ENCODE measurements around the gene PPT1. TPM values are rescaled to one million over a fixed set of nuclear protein-coding genes. Genes with fewer than 3 reads are reported as not detected.

The PPT1 gene
- total and polyA plus RNA-seq, 2 of the 13 experiments (the other 11 are each of a cell fraction or from before 2014, with no cell fraction given), result 129 TPM

- TF ChIP-seq, protein P1, sequence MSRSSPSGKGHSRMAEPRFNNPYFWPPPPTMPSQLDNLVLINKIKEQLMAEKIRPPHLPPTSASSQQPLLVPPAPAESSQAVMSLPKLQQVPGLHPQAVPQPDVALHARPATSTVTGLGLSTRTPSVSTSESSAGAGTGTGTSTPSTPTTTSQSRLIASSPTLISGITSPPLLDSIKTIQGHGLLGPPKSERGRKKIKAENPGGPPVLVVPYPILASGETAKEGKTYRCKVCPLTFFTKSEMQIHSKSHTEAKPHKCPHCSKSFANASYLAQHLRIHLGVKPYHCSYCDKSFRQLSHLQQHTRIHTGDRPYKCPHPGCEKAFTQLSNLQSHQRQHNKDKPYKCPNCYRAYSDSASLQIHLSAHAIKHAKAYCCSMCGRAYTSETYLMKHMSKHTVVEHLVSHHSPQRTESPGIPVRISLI (CRISPR knock-in tag; IDR thresholded peaks at IDR 0.05; ENCODE audit: borderline replicate concordance), result peak; percentile 63; the same call in 1 of the 2 replicates
- TF ChIP-seq, protein P2, sequence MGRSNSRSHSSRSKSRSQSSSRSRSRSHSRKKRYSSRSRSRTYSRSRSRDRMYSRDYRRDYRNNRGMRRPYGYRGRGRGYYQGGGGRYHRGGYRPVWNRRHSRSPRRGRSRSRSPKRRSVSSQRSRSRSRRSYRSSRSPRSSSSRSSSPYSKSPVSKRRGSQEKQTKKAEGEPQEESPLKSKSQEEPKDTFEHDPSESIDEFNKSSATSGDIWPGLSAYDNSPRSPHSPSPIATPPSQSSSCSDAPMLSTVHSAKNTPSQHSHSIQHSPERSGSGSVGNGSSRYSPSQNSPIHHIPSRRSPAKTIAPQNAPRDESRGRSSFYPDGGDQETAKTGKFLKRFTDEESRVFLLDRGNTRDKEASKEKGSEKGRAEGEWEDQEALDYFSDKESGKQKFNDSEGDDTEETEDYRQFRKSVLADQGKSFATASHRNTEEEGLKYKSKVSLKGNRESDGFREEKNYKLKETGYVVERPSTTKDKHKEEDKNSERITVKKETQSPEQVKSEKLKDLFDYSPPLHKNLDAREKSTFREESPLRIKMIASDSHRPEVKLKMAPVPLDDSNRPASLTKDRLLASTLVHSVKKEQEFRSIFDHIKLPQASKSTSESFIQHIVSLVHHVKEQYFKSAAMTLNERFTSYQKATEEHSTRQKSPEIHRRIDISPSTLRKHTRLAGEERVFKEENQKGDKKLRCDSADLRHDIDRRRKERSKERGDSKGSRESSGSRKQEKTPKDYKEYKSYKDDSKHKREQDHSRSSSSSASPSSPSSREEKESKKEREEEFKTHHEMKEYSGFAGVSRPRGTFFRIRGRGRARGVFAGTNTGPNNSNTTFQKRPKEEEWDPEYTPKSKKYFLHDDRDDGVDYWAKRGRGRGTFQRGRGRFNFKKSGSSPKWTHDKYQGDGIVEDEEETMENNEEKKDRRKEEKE (IDR thresholded peaks at IDR 0.05), result no peak
- TF ChIP-seq BHLHE40 (IDR thresholded peaks at IDR 0.05; ENCODE audit: low read length) (0 out of 2 replicates have a peak, but pooled peaks have one; percentile 32), EED (CRISPR knock-in tag; IDR thresholded peaks at IDR 0.05) (0 out of 2 replicates have a peak, but pooled peaks have one; percentile 34), EP300 (IDR thresholded peaks at IDR 0.05; ENCODE audit: low read depth in 2 of 2, low read length in 2 of 2) (no peak), EP300 (CRISPR knock-in tag; IDR thresholded peaks at IDR 0.05; ENCODE audit: borderline replicate concordance) (0 out of 2 replicates have a peak, but pooled peaks have one; percentile 39), LCORL (IDR thresholded peaks at IDR 0.05) (no peak), LCORL (CRISPR knock-in tag; IDR thresholded peaks at IDR 0.05) (0 out of 2 replicates have a peak, but pooled peaks have one; percentile 45), ESRRA (CRISPR knock-in tag; IDR thresholded peaks at IDR 0.05; ENCODE audit: low read depth) (peak; percentile 58; the same call in 1 of the 2 replicates), GATAD1 (CRISPR knock-in tag; IDR thresholded peaks at IDR 0.05) (peak; percentile 98), CBX5 (CRISPR knock-in tag; IDR thresholded peaks at IDR 0.05; ENCODE audit: borderline replicate concordance) (peak; percentile 21; the same call in 1 of the 2 replicates), CEBPG (CRISPR knock-in tag; IDR thresholded peaks at IDR 0.05) (peak; percentile 33), ZNF564 (CRISPR knock-in tag; IDR thresholded peaks at IDR 0.05) (no peak)
- TF ChIP-seq, protein P3, sequence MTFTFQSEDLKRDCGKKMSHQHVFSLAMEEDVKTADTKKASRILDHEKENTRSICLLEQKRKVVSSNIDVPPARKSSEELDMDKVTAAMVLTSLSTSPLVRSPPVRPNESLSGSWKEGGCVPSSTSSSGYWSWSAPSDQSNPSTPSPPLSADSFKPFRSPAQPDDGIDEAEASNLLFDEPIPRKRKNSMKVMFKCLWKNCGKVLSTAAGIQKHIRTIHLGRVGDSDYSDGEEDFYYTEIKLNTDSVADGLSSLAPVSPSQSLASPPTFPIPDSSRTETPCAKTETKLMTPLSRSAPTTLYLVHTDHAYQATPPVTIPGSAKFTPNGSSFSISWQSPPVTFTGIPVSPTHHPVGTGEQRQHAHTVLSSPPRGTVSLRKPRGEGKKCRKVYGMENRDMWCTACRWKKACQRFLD (CRISPR knock-in tag; IDR thresholded peaks at IDR 0.05; ENCODE audit: borderline replicate concordance), result peak; percentile 77; the same call in 1 of the 2 replicates
- TF ChIP-seq, protein P4, sequence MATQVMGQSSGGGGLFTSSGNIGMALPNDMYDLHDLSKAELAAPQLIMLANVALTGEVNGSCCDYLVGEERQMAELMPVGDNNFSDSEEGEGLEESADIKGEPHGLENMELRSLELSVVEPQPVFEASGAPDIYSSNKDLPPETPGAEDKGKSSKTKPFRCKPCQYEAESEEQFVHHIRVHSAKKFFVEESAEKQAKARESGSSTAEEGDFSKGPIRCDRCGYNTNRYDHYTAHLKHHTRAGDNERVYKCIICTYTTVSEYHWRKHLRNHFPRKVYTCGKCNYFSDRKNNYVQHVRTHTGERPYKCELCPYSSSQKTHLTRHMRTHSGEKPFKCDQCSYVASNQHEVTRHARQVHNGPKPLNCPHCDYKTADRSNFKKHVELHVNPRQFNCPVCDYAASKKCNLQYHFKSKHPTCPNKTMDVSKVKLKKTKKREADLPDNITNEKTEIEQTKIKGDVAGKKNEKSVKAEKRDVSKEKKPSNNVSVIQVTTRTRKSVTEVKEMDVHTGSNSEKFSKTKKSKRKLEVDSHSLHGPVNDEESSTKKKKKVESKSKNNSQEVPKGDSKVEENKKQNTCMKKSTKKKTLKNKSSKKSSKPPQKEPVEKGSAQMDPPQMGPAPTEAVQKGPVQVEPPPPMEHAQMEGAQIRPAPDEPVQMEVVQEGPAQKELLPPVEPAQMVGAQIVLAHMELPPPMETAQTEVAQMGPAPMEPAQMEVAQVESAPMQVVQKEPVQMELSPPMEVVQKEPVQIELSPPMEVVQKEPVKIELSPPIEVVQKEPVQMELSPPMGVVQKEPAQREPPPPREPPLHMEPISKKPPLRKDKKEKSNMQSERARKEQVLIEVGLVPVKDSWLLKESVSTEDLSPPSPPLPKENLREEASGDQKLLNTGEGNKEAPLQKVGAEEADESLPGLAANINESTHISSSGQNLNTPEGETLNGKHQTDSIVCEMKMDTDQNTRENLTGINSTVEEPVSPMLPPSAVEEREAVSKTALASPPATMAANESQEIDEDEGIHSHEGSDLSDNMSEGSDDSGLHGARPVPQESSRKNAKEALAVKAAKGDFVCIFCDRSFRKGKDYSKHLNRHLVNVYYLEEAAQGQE (IDR thresholded peaks at IDR 0.05; ENCODE audit: borderline replicate concordance in 1 of 2, low read depth in 1 of 2, low read length in 2 of 2), result 0 out of 4 replicates have a peak, but pooled peaks of 1 of the 2 experiments have one; percentile 16
These were observed at the start of gene PPT1 (continued) for GRCh38 chr1:40096977-40097782.
